KBM-7 (cell line): ENCODE data around the gene PCGF1.

Experiments used
- DNase-seq: peaks from one replicate; pipeline ENCODE4 v3.0.0-alpha.2; 2015
- in situ Hi-C: fragments of 300-500 bp; cut with MboI; formaldehyde crosslinking; loops from 2 replicates; pipeline ENCODE4 v1.14.3; 2020; ENCODE audit warnings: low sequenced_read_pairs, low pct_unique_long_range_greater_than_20kb, mixed read lengths

The PCGF1 gene

GRCh38 chr2:74524005-74524404, 16.5 kb upstream of the PCGF1 start:
- in situ Hi-C loops, result no loop called here
- no peak for DNase-seq

DNA sequence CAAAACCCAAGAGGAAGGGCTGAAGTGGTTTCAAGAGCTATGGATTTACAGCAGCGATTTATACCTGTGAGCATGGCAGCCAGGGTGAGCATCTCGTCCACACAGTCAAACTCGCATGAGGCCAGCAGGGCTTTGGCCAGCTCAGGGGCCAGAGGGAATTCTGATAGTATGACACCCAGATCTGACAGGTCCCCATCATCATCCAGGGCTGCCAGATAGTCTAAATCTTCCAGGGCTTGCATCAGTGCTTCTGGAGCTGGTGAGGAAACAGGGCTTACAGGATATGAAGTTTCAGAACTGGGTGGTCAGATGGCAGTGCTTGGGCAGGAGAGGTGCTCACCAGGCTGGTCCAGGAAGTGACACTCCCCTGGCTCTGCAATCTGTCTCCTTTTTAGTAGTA, 15.0 kb upstream of the PCGF1 start:
- no peak for DNase-seq
- in situ Hi-C loops, result no loop called here

GRCh38 chr2:74516650-74517049, 9.2 kb upstream of the PCGF1 start:
- DNase-seq, result no peak
- in situ Hi-C loops, result no loop called here

DNA sequence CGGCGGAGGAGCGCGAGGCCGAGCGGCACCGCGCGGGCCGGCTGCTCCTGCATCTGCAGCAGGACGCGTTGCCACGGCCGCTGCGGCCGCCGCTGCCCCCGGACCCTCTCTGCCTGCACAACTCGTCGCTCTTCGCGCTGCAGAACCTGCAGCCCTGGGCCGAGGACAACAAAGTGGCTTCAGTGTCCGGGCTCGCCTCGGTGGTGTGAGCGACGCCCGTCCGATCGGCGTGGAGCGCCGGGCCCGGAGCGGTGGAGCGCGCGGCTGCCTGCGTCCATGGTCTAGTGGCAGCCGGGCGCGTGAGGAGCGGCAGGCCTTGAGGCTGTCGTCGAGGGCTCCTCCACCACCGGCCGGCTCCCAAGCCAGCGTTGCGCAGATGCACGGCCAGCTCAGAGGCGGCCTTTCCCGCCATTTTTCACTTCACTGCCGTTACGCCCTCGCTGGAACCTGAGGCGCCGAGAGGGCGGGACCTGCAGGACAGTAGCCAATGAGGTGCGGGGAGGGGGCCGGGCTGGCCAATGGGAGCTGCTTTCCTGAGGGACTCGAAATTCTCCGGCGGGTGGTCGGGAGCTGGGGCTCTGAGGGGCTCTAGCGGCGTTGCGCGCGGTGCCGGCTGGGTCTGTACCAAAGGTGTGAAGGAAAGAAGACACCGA, 8.6 kb upstream of the PCGF1 start:
- in situ Hi-C loops, result no loop called here
- DNase-seq, result no peak

DNA sequence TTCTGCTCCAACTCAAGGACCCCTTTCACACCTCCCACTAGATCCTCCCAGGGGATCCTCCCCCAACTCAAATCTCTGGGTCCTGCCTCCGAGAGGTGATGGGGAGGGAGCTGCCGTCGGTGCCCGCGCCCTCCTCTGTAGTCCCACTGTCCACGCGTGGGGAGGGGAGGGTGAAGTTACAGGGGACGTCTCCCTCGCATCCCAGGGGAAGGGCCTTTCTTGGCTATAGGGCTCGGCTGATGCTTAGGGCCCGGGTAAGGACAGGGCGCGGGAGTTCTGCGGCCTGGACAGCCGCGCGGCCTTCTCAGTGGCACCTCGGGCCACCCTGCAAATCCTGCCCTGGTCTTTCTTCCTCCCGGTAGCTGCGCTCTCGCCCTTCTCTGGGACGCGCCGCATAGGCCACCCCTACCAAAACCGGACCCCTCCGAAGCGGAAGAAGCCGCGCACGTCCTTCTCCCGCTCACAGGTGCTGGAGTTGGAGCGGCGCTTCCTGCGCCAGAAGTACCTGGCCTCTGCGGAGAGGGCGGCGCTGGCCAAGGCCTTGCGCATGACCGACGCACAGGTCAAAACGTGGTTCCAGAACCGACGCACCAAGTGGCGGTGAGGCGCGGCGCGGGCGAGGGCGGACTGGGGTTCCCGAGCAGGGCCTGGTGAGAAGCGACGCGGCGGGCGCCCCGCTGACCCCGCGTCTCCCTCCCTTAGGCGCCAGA, 7.9 kb upstream of the PCGF1 start:
- DNase-seq, result no peak
- in situ Hi-C loops, result no loop called here

- in situ Hi-C loops, result no loop called here
- no peak for DNase-seq
Observed at GRCh38 chr2:74514368-74515270, 7.1 kb upstream of the PCGF1 start, which contains the start of gene TLX2. Gene TLX2, plus strand, starts transcription at chr2:74514450. Its CDS starts 357 bp downstream, at chr2:74514807.

DNA sequence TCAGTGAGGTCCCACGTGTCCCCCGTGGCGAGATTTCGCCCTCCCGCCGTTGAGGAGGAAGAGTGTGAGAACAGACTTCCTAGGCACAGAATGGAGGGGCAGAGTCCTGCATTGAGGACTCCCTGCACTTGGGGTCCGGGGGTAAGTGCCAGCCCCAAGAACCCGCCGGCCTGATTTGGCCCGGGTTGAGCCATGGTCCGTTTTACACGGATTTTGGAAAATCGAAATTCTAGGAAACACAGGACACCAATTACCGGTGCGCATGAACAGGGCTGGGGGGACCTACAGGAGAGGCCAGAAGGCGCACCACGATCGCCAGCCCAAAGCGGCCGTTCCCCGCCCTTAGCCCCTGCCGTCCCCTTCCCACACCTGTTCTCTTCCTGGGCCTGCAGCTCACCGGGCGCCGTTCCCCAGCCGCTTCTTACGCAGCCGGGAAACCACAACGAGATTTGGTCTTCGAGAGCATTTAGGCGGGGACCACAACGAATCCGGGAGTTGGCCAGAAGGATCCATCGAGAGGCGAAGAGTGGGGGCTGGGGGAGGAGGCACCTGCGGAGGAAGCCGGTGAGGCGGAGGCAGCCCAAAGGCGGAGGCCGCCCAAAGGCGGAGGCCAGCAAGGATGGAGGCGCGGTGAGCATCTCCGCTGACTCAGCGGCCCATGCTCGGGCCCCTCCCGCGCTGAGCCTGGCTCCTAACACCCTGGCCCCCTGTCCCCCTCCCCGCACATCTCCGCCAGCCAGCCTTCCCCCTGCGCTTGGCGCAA, 6.3 kb upstream of the PCGF1 start:
- DNase-seq, result no peak
- in situ Hi-C loops, result no loop called here

GRCh38 chr2:74512744-74513604, 5.5 kb upstream of the PCGF1 start:
- no peak for DNase-seq
- in situ Hi-C loops, result no loop called here

- no peak for DNase-seq
- in situ Hi-C loops, result no loop called here
Observed at GRCh38 chr2:74511104-74511989, 3.9 kb upstream of the PCGF1 start.

- DNase-seq, result no peak
- in situ Hi-C loops, result no loop called here
Observed at GRCh38 chr2:74510272-74510671, 2.8 kb upstream of the PCGF1 start.

DNA sequence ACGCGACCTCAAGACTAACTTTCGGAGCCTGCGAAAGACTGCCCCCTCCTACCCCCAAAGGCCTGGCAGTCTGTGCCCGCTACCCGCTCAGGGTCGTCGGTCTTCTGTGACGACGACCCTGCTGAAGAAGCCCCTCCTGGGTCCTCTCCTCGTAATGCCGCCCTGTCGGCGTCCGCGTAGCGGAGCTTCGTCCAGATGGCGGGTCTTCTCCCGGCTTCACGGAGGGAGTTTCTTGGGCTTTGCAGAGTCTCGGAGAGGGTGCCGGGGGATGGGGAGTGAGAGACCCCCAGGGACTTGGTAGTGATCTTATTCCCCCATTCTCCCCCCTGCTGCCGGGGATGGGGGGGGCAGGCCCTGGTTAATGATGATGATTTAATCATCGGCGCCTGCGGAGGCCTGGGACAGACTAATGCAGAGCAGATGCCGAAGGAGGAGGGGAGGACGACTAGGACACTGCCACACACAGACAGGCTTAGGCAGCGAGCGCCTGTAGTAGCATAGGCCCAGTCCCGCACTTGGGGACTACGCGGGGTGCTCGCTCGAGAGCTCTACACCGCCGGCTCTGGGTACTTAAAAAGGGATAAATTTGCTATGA, 528 bp upstream of the PCGF1 start:
- no peak for DNase-seq
- in situ Hi-C loops, result no loop called here

GRCh38 chr2:74505448-74506246, 1.8 kb downstream of the PCGF1 start:
- in situ Hi-C loops, result no loop called here
- DNase-seq, result no peak

GRCh38 chr2:74504591-74504990, 2.9 kb downstream of the PCGF1 start:
- in situ Hi-C loops, result no loop called here
- DNase-seq, result no peak

DNA sequence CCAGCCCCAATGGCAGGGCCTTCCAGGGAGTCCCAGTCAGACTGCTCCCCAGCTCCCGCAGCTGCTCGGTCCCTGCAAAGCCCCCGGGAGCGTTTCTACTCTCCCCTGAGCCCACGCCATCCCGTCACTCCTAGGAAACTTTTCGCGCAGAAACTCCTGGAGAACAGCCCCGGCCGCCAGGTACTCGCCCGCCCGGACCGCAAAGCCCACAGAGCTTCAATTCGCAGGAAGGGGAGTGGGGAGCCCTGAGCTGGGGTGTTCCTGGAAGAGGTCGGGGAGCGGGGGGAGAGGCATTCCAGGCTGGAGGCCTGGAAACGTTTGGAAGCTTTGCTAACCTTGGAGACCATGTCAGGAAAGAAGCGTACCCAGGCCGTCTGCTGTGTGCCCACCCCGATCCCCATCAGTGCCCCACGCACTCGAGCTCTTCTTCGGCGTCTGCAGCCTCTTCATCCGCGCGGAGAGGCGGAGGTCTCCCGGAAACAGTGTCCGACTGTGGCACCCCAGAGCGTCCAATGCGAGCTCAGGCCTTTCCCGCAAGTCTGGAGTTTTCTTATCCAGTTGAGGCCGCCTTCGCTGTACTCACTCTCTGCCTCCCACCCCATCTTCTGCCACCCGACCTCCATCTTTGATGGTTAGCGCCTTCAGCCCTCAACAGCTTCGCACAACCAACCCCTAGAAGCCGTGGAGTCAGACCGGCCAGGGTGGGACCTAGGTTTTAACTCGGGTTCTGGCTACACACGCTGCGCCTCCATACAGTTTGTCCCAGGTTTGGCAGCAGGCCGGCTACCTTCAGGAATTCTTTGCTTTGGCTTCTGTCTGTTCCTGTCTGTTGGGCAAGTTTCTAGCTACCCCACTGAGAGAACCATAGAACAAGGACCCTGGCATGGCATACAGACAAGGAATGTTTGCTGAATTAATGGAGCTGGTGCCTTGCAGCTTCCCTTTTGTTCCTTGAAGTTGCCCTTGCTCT, 3.7 kb downstream of the PCGF1 start:
- no peak for DNase-seq
- in situ Hi-C loops, result no loop called here

DNA sequence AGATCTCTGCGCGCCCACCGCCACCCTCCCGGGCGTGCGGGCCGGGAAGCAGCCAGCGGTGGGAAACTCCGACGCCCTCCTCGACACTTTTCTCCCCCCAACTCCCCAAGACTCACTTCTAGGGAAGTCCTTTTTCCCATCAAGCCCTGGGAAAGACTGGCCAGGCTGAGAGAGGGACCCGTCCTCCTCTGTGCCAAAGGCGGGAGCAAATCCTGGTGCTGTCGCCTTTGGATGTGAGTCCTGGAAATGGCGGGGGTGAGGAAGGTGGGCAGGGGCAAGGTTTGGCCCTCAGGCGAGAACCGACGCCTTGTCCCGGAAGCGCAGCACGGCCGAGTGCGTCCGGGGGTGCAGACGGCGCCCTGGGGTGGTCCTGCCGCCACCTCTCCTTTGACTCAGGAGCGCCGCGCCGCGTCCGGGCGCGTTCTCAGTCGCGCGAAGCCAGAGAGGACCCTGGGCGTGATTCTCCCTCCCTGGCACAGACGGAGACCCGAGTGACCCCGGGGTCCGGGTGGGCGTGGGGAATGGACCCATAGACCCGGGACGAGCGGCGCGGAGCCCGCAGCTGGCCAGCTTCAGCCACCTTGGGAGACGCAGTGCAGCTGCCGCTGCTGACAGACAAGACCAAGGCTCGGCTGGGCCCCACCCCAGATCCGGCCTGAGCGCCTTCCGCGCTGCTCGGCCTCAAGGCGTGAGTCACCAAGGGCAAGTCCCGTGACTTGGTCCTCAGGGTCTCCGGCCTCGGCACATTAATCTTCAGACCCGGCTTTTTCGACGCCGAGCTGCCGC, 4.6 kb downstream of the PCGF1 start:
- DNase-seq, result no peak
- in situ Hi-C loops, result no loop called here
